Naive B cell (primary cell): ENCODE results near the gene SH3RF3. TPM values are rescaled to one million over a fixed set of nuclear protein-coding genes. Genes with fewer than 3 reads are reported as not detected.

Source experiments
- ATAC-seq, 2 donors: fragments of 150-1000 bp; cut with Tn5 transposase; 2 replicates each; pipeline ENCODE4 v1.10.0; 2021; ENCODE audit warnings: low read depth in 2 of 2, mild to moderate bottlenecking in 2 of 2, moderate library complexity in 2 of 2
- DNase-seq: peaks from one replicate; pipeline ENCODE4 v3.0.0; 2022
- H3K27ac Mint-ChIP-seq, 6 donors: one replicate each; pipeline ENCODE4 v1.8.0; 2020 to 2022; ENCODE audit warnings: mild to moderate bottlenecking in 6 of 6, mixed read lengths in 6 of 6, moderate library complexity in 5 of 6, inconsistent platforms in 2 of 6
- H3K27me3 Mint-ChIP-seq, 3 donors: one replicate each; pipeline ENCODE4 v1.8.0; 2021 to 2022; ENCODE audit warnings: mixed read lengths in 3 of 3, mild to moderate bottlenecking in 1 of 3
- H3K36me3 Mint-ChIP-seq, 2 donors: one replicate each; pipeline ENCODE4 v1.8.0; 2020 to 2022; ENCODE audit warnings: mixed read lengths in 2 of 2, inconsistent platforms in 1 of 2, mild to moderate bottlenecking in 1 of 2
- H3K4me1 Mint-ChIP-seq, 3 donors: one replicate each; pipeline ENCODE4 v1.8.0; 2020 to 2022; ENCODE audit warnings: mixed read lengths in 3 of 3, inconsistent platforms in 1 of 3, mild to moderate bottlenecking in 1 of 3, moderate library complexity in 1 of 3
- H3K4me3 Mint-ChIP-seq, 8 donors: one replicate each; pipeline ENCODE4 v1.8.0; 2020 to 2022; ENCODE audit warnings: mild to moderate bottlenecking in 8 of 8, mixed read lengths in 8 of 8, moderate library complexity in 8 of 8, inconsistent platforms in 2 of 8
- H3K9me3 Mint-ChIP-seq, 7 donors: one replicate each; pipeline ENCODE4 v1.8.0; 2020 to 2022; ENCODE audit warnings: mixed read lengths in 7 of 7, mild to moderate bottlenecking in 5 of 7, inconsistent platforms in 2 of 7, moderate library complexity in 1 of 7
- polyA plus RNA-seq, 6 donors: library from polyadenylated mRNA; unstranded; fragments of 300-500 nt; fragmentation: Illumina TruSeq; gene quantifications; one replicate each; pipeline ENCODE4 v1.2.3, GENCODE V29; 2021; ENCODE audit warnings: low read depth in 6 of 6

Gene SH3RF3
- polyA plus RNA-seq, 6 donors from 2014 or later = 0.05 to 0.76 (median 0.64) TPM; not detected in 1

DNA sequence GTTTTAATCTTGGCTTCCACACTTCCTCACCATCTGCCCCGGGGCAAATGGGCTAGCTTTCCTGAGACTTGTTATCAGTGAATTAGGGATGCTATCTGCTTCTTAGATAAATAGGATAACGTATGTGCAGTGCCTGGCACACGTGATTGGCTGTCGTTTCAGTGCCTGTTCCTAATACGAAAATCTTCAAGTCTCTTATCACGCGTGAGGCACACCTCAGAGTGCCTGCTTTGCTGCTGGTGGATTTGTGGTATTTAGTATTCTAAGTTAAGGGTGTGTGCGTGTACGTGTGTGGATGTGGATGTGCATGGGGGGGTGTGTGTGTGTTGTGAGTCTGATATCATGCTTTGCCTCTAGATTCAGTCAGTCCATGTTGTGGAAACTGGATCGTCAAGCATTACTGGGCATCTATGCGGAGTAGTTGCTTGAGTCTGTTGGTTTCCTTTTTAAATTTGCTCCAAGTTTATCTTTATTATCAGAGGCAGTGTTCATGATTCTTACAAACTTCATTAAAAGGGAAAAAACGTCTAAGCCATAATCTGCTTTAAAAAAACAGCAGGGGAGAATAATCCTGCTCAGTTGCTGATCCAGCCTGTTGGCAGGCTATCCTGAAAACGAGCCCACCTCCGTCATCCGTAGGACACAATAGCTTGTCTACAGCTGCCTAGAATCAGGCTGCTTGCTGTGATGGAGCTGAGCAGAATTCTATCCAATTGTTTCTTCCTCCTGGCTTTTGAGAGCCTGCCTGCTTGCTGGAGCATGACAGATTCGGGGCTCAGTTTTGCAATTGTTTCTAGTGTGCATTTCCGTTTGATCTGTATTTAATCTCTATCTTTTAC lies 6.6 kb downstream of the SH3RF3 start:
- Mint-ChIP-seq H3K4me3 (peak overlapping the region in 1 of 8 donors; percentile 18), H3K27me3 (peaks cover 0 to 30% (median 17%) of the 10 kb centered on the region in 3 donors), H3K9me3 (no peaks in the 10 kb centered on the region), H3K4me1 (peaks cover 4 to 58% (median 36%) of the 10 kb centered on the region in 3 donors), H3K27ac (peak overlapping the region in 4 of 6 donors; percentile 45 to 65 (median 54)), H3K36me3 (peaks cover 0 to 4% of the 10 kb centered on the region in 2 donors)
- DNase-seq = no peak
- ATAC-seq = no peak

DNA sequence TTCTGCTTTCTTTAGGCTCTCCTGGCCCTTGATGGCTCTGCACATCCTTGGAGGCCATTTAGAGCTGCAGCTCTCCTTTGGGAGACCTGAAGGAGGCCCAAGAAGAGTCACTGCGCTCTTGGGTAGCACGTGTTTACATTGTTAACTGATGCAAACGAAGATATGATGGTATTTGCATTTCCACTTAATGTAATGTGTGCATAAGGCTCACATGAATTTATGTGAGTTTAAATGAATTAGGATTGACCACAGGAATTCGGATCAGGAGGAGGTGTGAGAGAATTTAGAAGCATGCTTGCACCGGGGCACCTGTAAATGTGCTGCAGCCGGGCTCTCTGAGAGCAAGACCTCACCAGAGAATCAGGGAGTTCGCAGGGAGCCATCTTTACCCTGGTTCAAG lies 7.5 kb downstream of the SH3RF3 start:
- Mint-ChIP-seq H3K27me3 (peaks cover 0 to 30% (median 24%) of the 10 kb centered on the region in 3 donors), H3K4me3 (no peak overlapping the region), H3K27ac (peak overlapping the region in 2 of 6 donors; percentile 25 to 59), H3K36me3 (peaks cover 0 to 4% of the 10 kb centered on the region in 2 donors), H3K9me3 (no peaks in the 10 kb centered on the region), H3K4me1 (peaks cover 4 to 61% (median 36%) of the 10 kb centered on the region in 3 donors)
- DNase-seq (no peak), ATAC-seq (no peak)

- no peak for DNase-seq
- Mint-ChIP-seq H3K4me3 (no peak overlapping the region), H3K36me3 (peaks cover 0 to 4% of the 10 kb centered on the region in 2 donors), H3K27me3 (peaks cover 0 to 32% (median 24%) of the 10 kb centered on the region in 3 donors), H3K4me1 (peaks cover 4 to 60% (median 36%) of the 10 kb centered on the region in 3 donors), H3K27ac (no peak overlapping the region), H3K9me3 (no peaks in the 10 kb centered on the region)
- ATAC-seq = no peak
These were observed 8.6 kb downstream of the SH3RF3 start for GRCh38 chr2:109137616-109138015.

DNA sequence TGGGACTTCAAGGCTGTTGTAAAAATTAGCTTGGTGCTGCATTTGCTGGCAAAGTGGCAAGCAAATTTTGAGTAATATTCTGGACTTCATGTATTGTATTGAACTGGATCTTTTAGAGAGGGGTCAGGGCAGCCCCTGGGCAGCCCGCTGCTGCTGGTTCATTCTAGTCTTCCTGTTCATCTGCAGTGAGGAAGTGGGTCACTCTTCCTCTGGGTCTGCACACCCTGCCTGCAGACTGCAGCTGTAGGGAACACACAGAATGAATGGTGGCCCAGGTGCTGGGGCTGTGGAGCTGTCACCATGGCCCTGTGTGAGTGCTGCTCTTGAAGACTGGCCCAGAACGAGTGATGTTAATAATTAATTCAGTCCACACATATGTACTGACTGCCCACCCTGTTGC lies 9.4 kb downstream of the SH3RF3 start:
- Mint-ChIP-seq H3K4me3 (peak overlapping the region in 1 of 8 donors; percentile 21), H3K27ac (peak overlapping the region in 1 of 6 donors; percentile 70), H3K4me1 (peaks cover 4 to 66% (median 36%) of the 10 kb centered on the region in 3 donors), H3K36me3 (peaks cover 0 to 4% of the 10 kb centered on the region in 2 donors), H3K27me3 (peaks cover 0 to 35% (median 24%) of the 10 kb centered on the region in 3 donors), H3K9me3 (no peaks in the 10 kb centered on the region)
- ATAC-seq (no peak), DNase-seq (no peak)

DNA sequence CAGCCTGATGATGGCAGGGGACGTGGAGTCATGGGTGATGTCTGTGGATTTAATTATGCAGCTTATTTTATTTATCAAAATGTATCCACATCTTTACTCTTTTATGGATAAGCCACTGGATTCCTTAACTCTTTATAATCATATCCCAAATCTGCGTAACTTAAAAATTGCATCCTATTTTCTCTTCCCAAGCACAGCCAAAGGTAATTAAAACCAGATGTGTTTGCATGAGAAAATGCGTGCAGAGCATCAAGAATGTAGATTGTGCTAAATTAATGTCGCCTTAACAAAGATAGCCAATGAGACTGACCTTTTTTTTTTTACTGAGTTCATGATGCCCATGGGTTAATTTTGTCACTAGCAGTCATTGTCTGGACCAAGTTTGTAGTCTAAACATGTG lies 10.0 kb downstream of the SH3RF3 start:
- H3K4me1 Mint-ChIP-seq = peaks cover 4 to 65% (median 30%) of the 10 kb centered on the region in 3 donors
- H3K27me3 Mint-ChIP-seq = peaks cover 0 to 35% (median 21%) of the 10 kb centered on the region in 3 donors

DNA sequence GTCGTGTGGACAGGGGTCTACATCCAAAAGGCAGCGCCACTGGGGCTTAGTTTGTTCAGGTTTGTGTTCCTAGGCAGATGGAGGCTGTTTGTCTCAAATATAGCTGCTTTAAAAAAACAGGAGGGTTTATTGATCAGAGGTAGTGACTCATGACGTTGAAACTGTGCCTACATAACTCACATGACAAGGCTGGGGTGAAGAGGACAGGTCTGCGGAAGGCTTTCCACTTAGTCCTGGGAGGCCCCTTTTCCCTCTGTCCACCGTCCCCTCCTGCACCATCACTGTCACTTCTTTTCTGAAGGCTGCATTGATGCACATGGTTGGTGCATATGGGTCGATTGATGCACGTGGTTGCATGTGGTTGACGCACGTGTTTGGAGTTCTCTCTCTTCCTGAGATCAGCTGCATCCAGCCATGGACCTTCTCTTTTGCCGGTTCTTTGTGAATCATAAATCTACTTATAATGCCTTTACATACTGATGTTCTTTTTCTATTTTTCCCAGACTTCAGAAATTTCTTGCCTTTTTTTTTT lies 10.9 kb downstream of the SH3RF3 start:
- H3K36me3 Mint-ChIP-seq = peaks cover 0 to 4% of the 10 kb centered on the region in 2 donors
- DNase-seq (no peak), ATAC-seq (no peak)
- peaks cover 4 to 62% (median 27%) of the 10 kb centered on the region in 3 donors for H3K4me1 Mint-ChIP-seq
- no peak overlapping the region for H3K4me3 Mint-ChIP-seq
- H3K9me3 Mint-ChIP-seq = no peaks in the 10 kb centered on the region
- peaks cover 0 to 35% (median 19%) of the 10 kb centered on the region in 3 donors for H3K27me3 Mint-ChIP-seq
- H3K27ac Mint-ChIP-seq = no peak overlapping the region

More for the DNA sequence above, 10.0 kb downstream of the SH3RF3 start:
- Mint-ChIP-seq H3K9me3 (no peaks in the 10 kb centered on the region), H3K36me3 (peaks cover 0 to 4% of the 10 kb centered on the region in 2 donors), H3K4me3 (no peak overlapping the region), H3K27ac (no peak overlapping the region)
- no peak for ATAC-seq
- no peak for DNase-seq

DNA sequence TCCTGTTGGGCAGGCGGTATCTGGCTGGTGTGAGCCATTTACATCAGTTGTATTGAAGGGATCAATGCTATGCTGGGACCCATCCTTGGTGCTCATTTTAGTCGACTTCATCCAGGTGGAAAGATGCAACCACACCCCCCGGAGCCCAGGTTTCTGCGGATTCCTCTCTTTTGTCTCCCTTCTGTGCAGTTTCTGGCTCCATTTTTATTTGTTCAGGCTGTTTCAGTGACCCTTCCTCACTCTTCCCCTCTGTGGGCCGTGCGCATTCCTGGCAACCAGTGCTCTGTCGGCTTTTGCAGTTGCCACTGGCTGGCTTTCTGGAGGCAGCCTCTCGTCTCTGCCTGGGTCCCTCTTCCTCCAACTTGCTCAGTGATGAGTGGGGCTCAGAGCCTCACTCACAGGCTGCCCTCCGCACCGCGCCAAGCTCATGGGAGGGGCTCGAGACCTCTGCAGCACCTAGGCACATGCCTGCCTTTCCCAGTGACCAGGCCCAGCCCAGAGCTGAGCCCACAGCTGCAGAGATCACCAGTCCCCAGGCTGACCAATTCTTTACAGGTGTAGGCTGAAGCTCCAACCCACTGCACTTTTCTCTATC lies 12.1 kb downstream of the SH3RF3 start:
- H3K27ac Mint-ChIP-seq = no peak overlapping the region
- H3K4me1 Mint-ChIP-seq = peaks cover 1 to 55% (median 17%) of the 10 kb centered on the region in 3 donors
- H3K36me3 Mint-ChIP-seq = peaks cover 0 to 4% of the 10 kb centered on the region in 2 donors
- H3K9me3 Mint-ChIP-seq = no peaks in the 10 kb centered on the region
- ATAC-seq = no peak
- no peak overlapping the region for H3K4me3 Mint-ChIP-seq
- DNase-seq = no peak
- peaks cover 0 to 24% (median 14%) of the 10 kb centered on the region in 3 donors for H3K27me3 Mint-ChIP-seq

GRCh38 chr2:109141727-109142283 lies 12.8 kb downstream of the SH3RF3 start:
- Mint-ChIP-seq H3K4me3 (no peak overlapping the region), H3K27me3 (peaks cover 0 to 22% (median 14%) of the 10 kb centered on the region in 3 donors), H3K4me1 (peaks cover 0 to 49% (median 14%) of the 10 kb centered on the region in 3 donors), H3K36me3 (peaks cover 0 to 4% of the 10 kb centered on the region in 2 donors), H3K27ac (no peak overlapping the region), H3K9me3 (no peaks in the 10 kb centered on the region)
- no peak for DNase-seq
- no peak for ATAC-seq

DNA sequence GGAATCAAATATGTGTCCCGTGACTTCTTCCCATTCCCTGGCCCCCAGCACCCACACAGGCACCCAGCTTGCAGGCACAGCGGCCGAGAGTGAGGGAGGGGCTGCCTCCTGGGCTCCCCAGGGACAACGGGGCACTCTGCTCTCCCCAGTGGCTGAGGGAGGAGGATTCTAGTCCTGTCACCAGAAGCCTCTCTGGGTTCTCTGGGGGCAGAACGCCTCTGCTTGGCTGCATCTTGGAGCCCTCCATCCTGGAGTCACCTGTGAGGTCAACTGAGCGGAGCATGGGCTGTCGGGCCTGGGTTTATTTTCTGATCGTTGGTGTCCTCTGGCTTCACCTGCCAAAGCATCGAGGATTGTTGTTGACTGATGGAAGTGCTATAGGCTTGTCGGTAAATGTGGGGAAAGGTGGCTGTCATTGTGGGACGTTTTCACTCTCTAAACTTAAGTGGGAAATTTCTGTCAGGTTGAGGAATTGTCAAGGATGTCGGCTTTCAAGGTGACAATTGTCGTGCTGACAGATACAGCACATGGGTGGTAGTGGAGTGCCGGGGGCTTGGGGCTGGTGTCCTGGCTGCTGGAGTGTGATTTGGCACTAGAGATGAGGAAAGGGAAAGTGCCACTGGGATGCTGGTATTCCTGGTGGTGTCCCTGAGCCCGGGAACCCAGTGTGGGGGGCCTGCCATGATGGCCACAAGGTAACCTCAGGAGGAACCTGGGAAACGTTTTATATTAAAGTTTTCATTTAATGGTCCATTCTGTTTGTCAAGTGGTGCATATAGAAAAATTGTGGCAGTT lies 13.6 kb downstream of the SH3RF3 start:
- Mint-ChIP-seq H3K4me1 (peaks cover 0 to 45% (median 14%) of the 10 kb centered on the region in 3 donors), H3K9me3 (no peaks in the 10 kb centered on the region), H3K27me3 (peaks cover 0 to 15% (median 14%) of the 10 kb centered on the region in 3 donors), H3K27ac (peak overlapping the region in 1 of 6 donors; percentile 59), H3K4me3 (peak overlapping the region in 1 of 8 donors; percentile 37), H3K36me3 (no peaks in the 10 kb centered on the region)
- no peak for DNase-seq
- no peak for ATAC-seq

- H3K27ac Mint-ChIP-seq = peak overlapping the region in 2 of 6 donors; percentile 28 to 39
- no peaks in the 10 kb centered on the region for H3K36me3 Mint-ChIP-seq
- H3K27me3 Mint-ChIP-seq = peaks cover 0 to 13% (median 10%) of the 10 kb centered on the region in 3 donors
- peaks cover 0 to 40% (median 9%) of the 10 kb centered on the region in 3 donors for H3K4me1 Mint-ChIP-seq
- H3K4me3 Mint-ChIP-seq = no peak overlapping the region
- ATAC-seq = no peak
- no peak for DNase-seq
- no peaks in the 10 kb centered on the region for H3K9me3 Mint-ChIP-seq
These were observed 14.5 kb downstream of the SH3RF3 start for GRCh38 chr2:109143214-109144187.

DNA sequence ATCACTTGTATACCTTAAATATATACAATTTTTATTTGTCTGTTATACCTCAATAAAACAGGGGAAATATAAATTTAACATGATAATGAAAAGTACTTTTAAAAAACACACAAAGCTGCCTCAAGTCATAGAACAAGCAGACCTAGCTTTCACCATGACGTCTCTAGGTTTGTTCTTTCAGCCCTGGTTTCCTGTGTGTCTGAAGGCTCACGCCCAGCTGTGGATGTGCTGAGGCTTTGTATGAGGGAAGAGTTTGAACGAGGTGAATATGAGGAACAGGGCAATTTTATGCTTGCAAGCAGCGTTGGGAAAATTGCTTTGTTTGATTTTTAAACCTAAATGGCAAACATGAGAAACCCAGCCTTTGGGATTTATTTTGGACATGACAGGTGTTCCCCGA lies 15.3 kb downstream of the SH3RF3 start:
- Mint-ChIP-seq H3K9me3 (no peaks in the 10 kb centered on the region), H3K27me3 (peaks cover 0 to 13% (median 7%) of the 10 kb centered on the region in 3 donors), H3K4me1 (peaks cover 0 to 41% (median 6%) of the 10 kb centered on the region in 3 donors), H3K4me3 (no peak overlapping the region), H3K27ac (peak overlapping the region in 2 of 6 donors; percentile 33 to 76), H3K36me3 (no peaks in the 10 kb centered on the region)
- DNase-seq (peak; percentile 10), ATAC-seq (no peak)

GRCh38 chr2:109144721-109145120 lies 15.7 kb downstream of the SH3RF3 start:
- Mint-ChIP-seq H3K27me3 (peaks cover 0 to 13% (median 7%) of the 10 kb centered on the region in 3 donors), H3K9me3 (no peaks in the 10 kb centered on the region), H3K36me3 (no peaks in the 10 kb centered on the region), H3K4me1 (peaks cover 0 to 42% (median 7%) of the 10 kb centered on the region in 3 donors), H3K4me3 (no peak overlapping the region), H3K27ac (peak overlapping the region in 1 of 6 donors; percentile 33)
- DNase-seq = no peak
- ATAC-seq = no peak
